A673 (cell line): Measurements from ENCODE around the gene TRNP1. TPM values are rescaled to one million over a fixed set of nuclear protein-coding genes. Genes with fewer than 3 reads are reported as not detected.

Experiments used
- BruUV-seq: library from RNA; stranded (reverse); fragments of 400-500 nt; replicated peaks from 2 replicates; lab custom pipeline; 2021; lab: Mats Ljungman, UMichigan
- CTCF ChIA-PET: fragments of 300-600 bp; sonication (Branson Sonifier 250); formaldehyde crosslinking; loops from one replicate; lab custom pipeline; 2022; ENCODE audit warnings: antibody characterized with exemption; lab: Charles Lee
- POLR2A ChIA-PET: fragments of 300-600 bp; sonication (Branson Sonifier 250); formaldehyde crosslinking; loops from one replicate; lab custom pipeline; 2022; ENCODE audit warnings: antibody characterized with exemption; ENCODE audit not compliant: low non-redundant PET; lab: Charles Lee
- DNase-seq: peaks from one replicate; pipeline ENCODE4 v3.0.0-alpha.2; 2015; ENCODE audit warnings: low spot score
- H3K27ac ChIP-seq: fragments of 200-600 bp; sonication (generic); 2 replicates; pipeline ENCODE4 v1.5.1; 2016; ENCODE audit warnings: mixed run types, low read depth, mild to moderate bottlenecking, mixed read lengths, antibody characterized with exemption, low read length; ENCODE audit not compliant: poor library complexity, severe bottlenecking
- H3K27me3 ChIP-seq: fragments of 200-600 bp; sonication (generic); replicated peaks from 2 replicates; pipeline ENCODE4 v1.6.1; 2017; ENCODE audit warnings: mixed run types, low read depth, mild to moderate bottlenecking, mixed read lengths, antibody characterized with exemption, low read length; ENCODE audit not compliant: insufficient read depth, poor library complexity
- H3K36me3 ChIP-seq: fragments of 200-600 bp; sonication (generic); 2 replicates; pipeline ENCODE4 v1.6.1; 2016; ENCODE audit warnings: mixed run types, mild to moderate bottlenecking, mixed read lengths, antibody characterized with exemption, low read length; ENCODE audit not compliant: insufficient read depth, poor library complexity, severe bottlenecking
- H3K4me1 ChIP-seq: fragments of 200-600 bp; sonication (generic); 2 replicates; pipeline ENCODE4 v1.6.1; 2017; ENCODE audit warnings: mixed run types, mild to moderate bottlenecking, mixed read lengths, antibody characterized with exemption, low read length; ENCODE audit not compliant: insufficient read depth, poor library complexity, severe bottlenecking
- H3K4me3 ChIP-seq: fragments of 200-600 bp; sonication (generic); 2 replicates; pipeline ENCODE4 v1.5.1; 2016; ENCODE audit warnings: low read depth, mixed run types, mild to moderate bottlenecking, mixed read lengths, low read length; ENCODE audit not compliant: poor library complexity, severe bottlenecking
- H3K9me3 ChIP-seq: fragments of 200-600 bp; sonication (generic); 2 replicates; pipeline ENCODE4 v1.6.1; 2016; ENCODE audit warnings: mixed run types, low read depth, mild to moderate bottlenecking, mixed read lengths, antibody characterized with exemption, low read length; ENCODE audit not compliant: poor library complexity, severe bottlenecking
- CTCF ChIP-seq: fragments of 300-800, 200-600 bp; sonication (generic); conservative IDR thresholded peaks from 2 replicates; pipeline ENCODE4 v1.5.1; 2017; ENCODE audit warnings: low read depth, mild to moderate bottlenecking, antibody characterized with exemption, low read length, moderate library complexity, mixed read lengths
- EZH2 ChIP-seq: fragments of 200-600 bp; sonication (generic); IDR thresholded peaks from 2 replicates; pipeline ENCODE4 v1.6.1; 2017; ENCODE audit warnings: borderline replicate concordance, low read depth, mild to moderate bottlenecking, mixed read lengths, antibody characterized with exemption, low read length; ENCODE audit not compliant: poor library complexity, severe bottlenecking
- intact Hi-C: fragments of 100-400 bp; cut with micrococcal nuclease; formaldehyde crosslinking; loops from one replicate; pipeline ENCODE4 v1.10.0; 2022; ENCODE audit not compliant: unreplicated experiment
- total RNA-seq: library from RNA; stranded (reverse); gene quantifications from 2 replicates; pipeline ENCODE4 v1.2.3, GENCODE V29; 2021

Gene TRNP1
- total RNA-seq, 1 experiment from 2014 or later = 1.0 TPM

GRCh38 chr1:26970810-26971209 is 22.7 kb upstream of the TRNP1 start:
- ChIA-PET CTCF (no interaction called here), POLR2A (no interaction called here)
- Histone ChIP-seq H3K9me3 (no peaks in the 10 kb centered on the region), H3K27ac (no peak overlapping the region), H3K27me3 (peaks cover 5% of the 10 kb centered on the region), H3K4me1 (no peaks in the 10 kb centered on the region), H3K4me3 (no peak overlapping the region), H3K36me3 (no peaks in the 10 kb centered on the region)
- no peak for DNase-seq
- no TSS peak for BruUV-seq
- intact Hi-C loops = no loop called here
- TF ChIP-seq EZH2 (no peak), CTCF (no peak)

- ChIA-PET POLR2A (no interaction called here), CTCF (no interaction called here)
- Histone ChIP-seq H3K4me1 (no peaks in the 10 kb centered on the region), H3K36me3 (no peaks in the 10 kb centered on the region), H3K4me3 (no peak overlapping the region), H3K9me3 (no peaks in the 10 kb centered on the region), H3K27ac (no peak overlapping the region), H3K27me3 (peaks cover 5% of the 10 kb centered on the region)
- DNase-seq = no peak
- BruUV-seq = no TSS peak
- intact Hi-C loops = no loop called here
- TF ChIP-seq CTCF (no peak), EZH2 (no peak)
These were observed 21.9 kb upstream of the TRNP1 start for GRCh38 chr1:26971590-26971989.

GRCh38 chr1:26972390-26972789 is 21.1 kb upstream of the TRNP1 start:
- ChIA-PET CTCF (no interaction called here), POLR2A (no interaction called here)
- BruUV-seq = no TSS peak
- peaks cover 5% of the 10 kb centered on the region for H3K27me3 ChIP-seq
- TF ChIP-seq EZH2 (no peak), CTCF (no peak)
- no peaks in the 10 kb centered on the region for H3K4me1 ChIP-seq
- H3K4me3 ChIP-seq = no peak overlapping the region
- intact Hi-C loops = no loop called here
- H3K9me3 ChIP-seq = no peaks in the 10 kb centered on the region
- no peak overlapping the region for H3K27ac ChIP-seq
- no peak for DNase-seq
- H3K36me3 ChIP-seq = no peaks in the 10 kb centered on the region
